Measurements from ENCODE around the gene SYNGAP1.

Gene SYNGAP1

DNA sequence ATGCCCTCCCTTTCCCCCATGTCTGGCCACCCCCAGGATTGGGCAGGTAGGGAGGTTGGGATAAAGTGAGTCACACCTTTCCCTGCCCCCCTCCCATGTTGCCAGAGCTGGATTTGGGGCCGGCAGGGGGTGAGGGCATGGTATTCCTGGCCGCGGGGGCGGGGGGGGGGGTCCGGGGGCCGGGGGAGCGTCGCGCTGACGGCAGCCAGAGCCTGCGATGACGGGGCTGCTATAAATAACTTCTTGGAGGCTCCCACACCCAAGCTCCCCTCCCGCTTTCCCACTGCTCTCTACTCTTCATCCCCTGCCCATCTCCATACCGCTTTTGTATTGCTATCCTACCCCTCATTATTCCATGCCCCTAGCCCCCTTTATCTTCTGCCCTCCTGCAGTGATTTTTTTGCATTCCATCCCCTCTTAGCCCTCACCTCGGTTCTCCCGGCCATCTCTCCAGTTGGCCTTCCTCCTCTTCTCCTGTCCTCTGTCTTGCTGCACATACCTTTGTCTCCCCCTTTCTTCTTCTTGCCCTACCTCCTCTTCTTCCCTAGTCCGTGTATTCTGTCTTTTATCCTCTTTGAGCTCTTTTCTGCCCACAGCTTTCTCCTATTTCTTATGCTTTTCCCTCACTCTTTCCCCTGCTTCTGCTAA lies 13.8 kb downstream of the SYNGAP1 start:
- DNase-seq (ENCODE audit: low read depth): peak; percentile 52
- H3K4me3 ChIP-seq (replicated peaks; ENCODE audit: low read depth, low read length): no peak overlapping the region
- no peak for TF ChIP-seq CTCF (IDR thresholded peaks at IDR 0.05; ENCODE audit: low read length, missing control alignments)

- DNase-seq (ENCODE audit: low read depth): no peak
- no peak overlapping the region for H3K4me3 ChIP-seq (replicated peaks; ENCODE audit: low read depth, low read length)
- no peak for TF ChIP-seq CTCF (IDR thresholded peaks at IDR 0.05; ENCODE audit: low read length, missing control alignments)
These were observed 15.1 kb downstream of the SYNGAP1 start for GRCh38 chr6:33434961-33435360.

DNA sequence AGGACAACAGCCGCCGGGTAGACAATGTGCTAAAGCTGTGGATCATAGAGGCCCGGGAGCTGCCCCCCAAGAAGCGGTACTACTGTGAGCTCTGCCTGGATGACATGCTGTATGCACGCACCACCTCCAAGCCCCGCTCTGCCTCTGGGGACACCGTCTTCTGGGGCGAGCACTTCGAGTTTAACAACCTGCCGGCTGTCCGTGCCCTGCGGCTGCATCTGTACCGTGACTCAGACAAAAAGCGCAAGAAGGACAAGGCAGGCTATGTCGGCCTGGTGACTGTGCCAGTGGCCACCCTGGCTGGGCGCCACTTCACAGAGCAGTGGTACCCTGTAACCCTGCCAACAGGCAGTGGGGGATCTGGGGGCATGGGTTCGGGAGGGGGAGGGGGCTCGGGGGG lies 17.8 kb downstream of the SYNGAP1 start:
- no peak for DNase-seq (ENCODE audit: low read depth)
- H3K4me3 ChIP-seq (replicated peaks; ENCODE audit: low read depth, low read length): no peak overlapping the region
- TF ChIP-seq CTCF (IDR thresholded peaks at IDR 0.05; ENCODE audit: low read length, missing control alignments): no peak

- TF ChIP-seq CTCF (IDR thresholded peaks at IDR 0.05; ENCODE audit: low read length, missing control alignments): no peak
- no peak overlapping the region for H3K4me3 ChIP-seq (replicated peaks; ENCODE audit: low read depth, low read length)
- DNase-seq (ENCODE audit: low read depth): no peak
These were observed 19.2 kb downstream of the SYNGAP1 start for GRCh38 chr6:33438978-33439594.

DNA sequence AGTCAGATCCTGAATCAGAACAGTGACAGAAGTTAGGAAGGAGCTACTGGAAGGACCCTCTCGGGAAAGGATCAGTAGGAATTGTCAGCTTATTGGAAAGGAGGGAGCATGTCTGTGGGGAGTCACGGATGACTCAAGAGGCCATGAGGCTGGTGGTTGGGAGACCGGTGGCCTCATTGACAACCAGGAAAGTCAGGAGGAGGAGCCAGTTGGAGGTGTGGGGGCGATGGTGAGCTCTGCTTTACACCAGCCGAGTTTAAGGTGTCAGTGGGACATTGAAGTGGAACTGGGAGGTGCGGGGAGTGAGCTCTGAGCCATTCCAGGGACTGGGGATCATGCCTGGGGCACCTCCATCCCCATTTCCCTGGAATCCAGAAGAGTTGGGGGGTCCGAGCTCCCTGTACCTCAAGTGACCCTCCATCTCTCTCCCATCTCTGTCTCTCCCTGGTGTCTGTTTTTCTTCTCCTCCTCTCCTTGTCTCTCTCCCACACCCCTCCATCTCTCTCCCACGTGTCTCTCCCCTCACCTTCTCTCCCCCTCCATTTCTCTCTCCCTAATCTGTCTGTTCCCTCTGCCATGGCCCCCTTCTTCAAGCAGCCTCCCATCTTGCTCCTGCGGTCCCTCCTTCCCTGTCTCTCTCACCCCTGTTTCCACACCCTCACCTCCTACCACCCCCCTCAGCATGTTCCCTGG lies 20.2 kb downstream of the SYNGAP1 start:
- no peak for TF ChIP-seq CTCF (IDR thresholded peaks at IDR 0.05; ENCODE audit: low read length, missing control alignments)
- H3K4me3 ChIP-seq (replicated peaks; ENCODE audit: low read depth, low read length): no peak overlapping the region
- DNase-seq (ENCODE audit: low read depth): no peak

GRCh38 chr6:33440649-33441309 lies 20.9 kb downstream of the SYNGAP1 start:
- H3K4me3 ChIP-seq (replicated peaks; ENCODE audit: low read depth, low read length): no peak overlapping the region
- DNase-seq (ENCODE audit: low read depth): no peak
- TF ChIP-seq CTCF (IDR thresholded peaks at IDR 0.05; ENCODE audit: low read length, missing control alignments): no peak

Data from fibroblast of pulmonary artery (primary cell).